Thoracic aorta (tissue), 2 donors: ENCODE measurements around the gene FOXJ1. TPM values are rescaled to one million over a fixed set of nuclear protein-coding genes. Genes with fewer than 3 reads are reported as not detected.
A peak's percentile ranks its signal among the peaks of the same experiment; 100 is the strongest.
"Not testable (repeated sequence)": the region's sequence is repeated elsewhere in the genome, so short reads cannot be mapped to it uniquely, and the experiment has no call there.

Experiments used
- ATAC-seq: fragments of 150-250 bp; one replicate; pipeline ENCODE4 v1.8.0; 2017; ENCODE audit warnings: low read depth; ENCODE audit not compliant: insufficient number of reproducible peaks, low FRiP score
- DNase-seq: peaks from one replicate; pipeline ENCODE4 v3.0.0-alpha.2; 2020; ENCODE audit warnings: low spot score
- H3K27ac ChIP-seq, 2 donors: fragments of 200-600 bp; sonication (generic); 1 replicate in 1 of 2; 2 replicates in 1 of 2; pipeline ENCODE4 v1.5.1; 2016; ENCODE audit warnings: mild to moderate bottlenecking in 2 of 2, moderate library complexity in 2 of 2
- H3K27me3 ChIP-seq: fragments of 200-600 bp; sonication (generic); replicated peaks from 2 replicates; pipeline ENCODE4 v1.6.0; 2016; ENCODE audit warnings: mild to moderate bottlenecking; ENCODE audit not compliant: insufficient read depth
- H3K36me3 ChIP-seq: fragments of 200-600 bp; sonication (generic); one replicate; pipeline ENCODE4 v1.5.1; 2016
- H3K4me1 ChIP-seq, 2 donors: fragments of 200-600 bp; sonication (generic); 1 replicate in 1 of 2; 2 replicates in 1 of 2; pipeline versions ENCODE4 v1.5.1 to v1.6.0; 2016; ENCODE audit warnings: low read depth in 2 of 2, mild to moderate bottlenecking in 1 of 2; ENCODE audit not compliant: control insufficient read depth in 1 of 2
- H3K4me3 ChIP-seq: fragments of 200-600 bp; sonication (generic); 2 replicates; pipeline ENCODE4 v1.5.1; 2016; ENCODE audit warnings: mild to moderate bottlenecking
- H3K9me3 ChIP-seq: fragments of 200-600 bp; sonication (generic); 2 replicates; pipeline ENCODE4 v1.5.1; 2016
- total RNA-seq, 2 donors: library from RNA; depleted of rRNA; stranded (reverse); fragments of >200 nt; gene quantifications; one replicate each; pipeline versions ENCODE4 v1.1.0 to v1.2.3, GENCODE V29; 2016
- TF ChIP-seq, protein P1 (sequence below): fragments of 200-600 bp; sonication (generic); IDR thresholded peaks from one replicate; pipeline ENCODE4 v1.5.1; 2019; ENCODE audit warnings: antibody characterized with exemption

FOXJ1 gene, protein sequence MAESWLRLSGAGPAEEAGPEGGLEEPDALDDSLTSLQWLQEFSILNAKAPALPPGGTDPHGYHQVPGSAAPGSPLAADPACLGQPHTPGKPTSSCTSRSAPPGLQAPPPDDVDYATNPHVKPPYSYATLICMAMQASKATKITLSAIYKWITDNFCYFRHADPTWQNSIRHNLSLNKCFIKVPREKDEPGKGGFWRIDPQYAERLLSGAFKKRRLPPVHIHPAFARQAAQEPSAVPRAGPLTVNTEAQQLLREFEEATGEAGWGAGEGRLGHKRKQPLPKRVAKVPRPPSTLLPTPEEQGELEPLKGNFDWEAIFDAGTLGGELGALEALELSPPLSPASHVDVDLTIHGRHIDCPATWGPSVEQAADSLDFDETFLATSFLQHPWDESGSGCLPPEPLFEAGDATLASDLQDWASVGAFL
- not detected for total RNA-seq

DNA sequence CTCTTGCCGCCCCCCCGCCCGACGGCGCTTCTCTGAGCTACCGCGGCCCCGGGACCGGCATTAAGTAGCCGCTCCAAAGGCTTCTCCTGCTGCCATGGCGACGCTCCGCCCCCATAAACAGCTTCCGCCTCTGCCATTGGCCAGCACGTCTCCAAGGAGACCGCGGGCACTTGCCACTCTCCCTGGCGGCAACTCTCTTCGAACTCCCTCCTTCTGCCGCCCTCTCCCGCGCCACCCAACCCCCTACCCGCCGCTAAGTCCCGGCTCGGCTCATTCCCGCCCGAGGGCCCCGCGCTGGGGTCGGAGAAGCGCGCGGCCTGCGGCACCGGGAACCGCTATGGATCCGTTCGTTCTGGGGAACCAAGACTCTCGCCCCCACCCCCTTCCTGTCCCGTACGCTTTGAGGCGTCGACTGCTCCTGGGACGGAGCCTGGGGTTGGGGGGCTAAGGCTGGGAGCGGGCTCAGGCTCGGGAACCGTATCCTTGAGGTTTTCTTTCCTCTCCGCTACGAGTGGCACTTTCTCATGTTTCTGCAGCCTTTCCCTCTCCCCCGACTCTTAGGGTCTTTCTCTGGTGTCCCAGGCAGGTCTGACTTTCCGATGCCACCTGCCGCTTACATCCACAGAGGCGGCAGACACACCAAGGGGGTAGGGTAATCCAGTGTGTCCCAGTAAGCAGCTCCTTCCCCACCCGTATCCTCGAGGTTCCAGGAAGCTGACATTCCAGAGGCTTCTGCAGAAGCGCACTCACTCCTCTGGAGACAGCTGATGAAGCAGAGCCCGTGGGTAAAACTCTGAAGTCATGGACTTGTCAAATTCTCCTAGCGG lies at the start of gene FOXJ1:
Gene FOXJ1, minus strand, starts transcription at position 34 of the 827 bp plus-strand sequence. CDS start 850 bp downstream, outside the sequence.
- peaks cover 0 to 42% of the 10 kb centered on the region in 2 donors for H3K4me1 ChIP-seq
- no peak within 1 kb of the TSS for H3K27ac ChIP-seq
- TF ChIP-seq, protein P1, sequence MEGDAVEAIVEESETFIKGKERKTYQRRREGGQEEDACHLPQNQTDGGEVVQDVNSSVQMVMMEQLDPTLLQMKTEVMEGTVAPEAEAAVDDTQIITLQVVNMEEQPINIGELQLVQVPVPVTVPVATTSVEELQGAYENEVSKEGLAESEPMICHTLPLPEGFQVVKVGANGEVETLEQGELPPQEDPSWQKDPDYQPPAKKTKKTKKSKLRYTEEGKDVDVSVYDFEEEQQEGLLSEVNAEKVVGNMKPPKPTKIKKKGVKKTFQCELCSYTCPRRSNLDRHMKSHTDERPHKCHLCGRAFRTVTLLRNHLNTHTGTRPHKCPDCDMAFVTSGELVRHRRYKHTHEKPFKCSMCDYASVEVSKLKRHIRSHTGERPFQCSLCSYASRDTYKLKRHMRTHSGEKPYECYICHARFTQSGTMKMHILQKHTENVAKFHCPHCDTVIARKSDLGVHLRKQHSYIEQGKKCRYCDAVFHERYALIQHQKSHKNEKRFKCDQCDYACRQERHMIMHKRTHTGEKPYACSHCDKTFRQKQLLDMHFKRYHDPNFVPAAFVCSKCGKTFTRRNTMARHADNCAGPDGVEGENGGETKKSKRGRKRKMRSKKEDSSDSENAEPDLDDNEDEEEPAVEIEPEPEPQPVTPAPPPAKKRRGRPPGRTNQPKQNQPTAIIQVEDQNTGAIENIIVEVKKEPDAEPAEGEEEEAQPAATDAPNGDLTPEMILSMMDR: no peak
- ATAC-seq (no peak), DNase-seq (peak; percentile 59)
- H3K4me3 ChIP-seq: peak within 1 kb of the TSS; percentile 77
- no peaks in the 10 kb centered on the region for H3K9me3 ChIP-seq
- H3K36me3 ChIP-seq: no peaks in the 10 kb centered on the region
- H3K27me3 ChIP-seq: peaks cover 17% of the 10 kb centered on the region

DNA sequence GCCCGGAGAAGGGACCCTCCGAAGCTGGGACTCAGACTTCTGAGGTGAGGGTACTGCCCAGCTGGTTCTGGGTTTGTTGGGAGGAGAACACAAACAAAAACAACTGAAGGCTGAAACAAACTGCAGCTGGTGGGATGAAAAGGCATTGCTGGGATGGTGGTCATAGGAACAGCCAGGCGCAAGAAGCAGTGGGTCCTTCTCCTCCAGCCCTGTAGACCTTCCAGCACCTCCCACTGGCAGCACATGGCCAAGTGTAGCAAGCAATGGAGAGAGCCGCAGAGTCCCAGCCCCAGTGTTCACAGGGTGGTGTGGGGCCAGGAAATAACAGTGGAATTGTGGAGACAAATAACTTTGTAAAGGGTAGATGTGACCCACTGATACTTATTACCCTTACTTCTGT lies 48.7 kb upstream of the FOXJ1 start:
- TF ChIP-seq, protein P1: no peak
- no peaks in the 10 kb centered on the region for H3K36me3 ChIP-seq
- no peaks in the 10 kb centered on the region for H3K27me3 ChIP-seq
- H3K27ac ChIP-seq: no peak overlapping the region
- no peaks in the 10 kb centered on the region for H3K4me1 ChIP-seq
- no peak for DNase-seq
- H3K4me3 ChIP-seq: no peak overlapping the region
- no peak for ATAC-seq
- no peaks in the 10 kb centered on the region for H3K9me3 ChIP-seq

DNA sequence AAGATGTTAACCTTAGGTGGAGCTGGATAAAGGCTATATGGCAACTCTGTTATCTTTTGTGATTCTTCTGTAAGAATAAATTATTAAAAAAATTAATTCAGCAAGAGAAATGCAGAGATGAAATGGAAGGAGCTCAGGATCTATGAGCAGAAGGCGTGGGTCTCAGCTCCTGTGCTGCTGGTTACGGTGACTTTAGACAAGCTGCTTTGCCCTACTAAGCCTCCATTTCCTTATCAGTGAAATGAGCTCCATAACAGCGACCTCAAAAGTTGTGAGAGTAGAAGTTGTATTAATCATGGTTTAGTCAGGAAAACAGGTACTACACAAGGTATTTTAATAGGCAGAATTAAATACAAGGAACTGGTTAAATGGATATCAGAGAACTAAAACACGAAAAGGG lies 48.2 kb upstream of the FOXJ1 start:
- TF ChIP-seq, protein P1: no peak
- no peak for ATAC-seq
- Histone ChIP-seq H3K9me3 (no peaks in the 10 kb centered on the region), H3K27ac (no peak overlapping the region), H3K27me3 (no peaks in the 10 kb centered on the region), H3K4me1 (no peaks in the 10 kb centered on the region), H3K36me3 (no peaks in the 10 kb centered on the region), H3K4me3 (no peak overlapping the region)
- no peak for DNase-seq

DNA sequence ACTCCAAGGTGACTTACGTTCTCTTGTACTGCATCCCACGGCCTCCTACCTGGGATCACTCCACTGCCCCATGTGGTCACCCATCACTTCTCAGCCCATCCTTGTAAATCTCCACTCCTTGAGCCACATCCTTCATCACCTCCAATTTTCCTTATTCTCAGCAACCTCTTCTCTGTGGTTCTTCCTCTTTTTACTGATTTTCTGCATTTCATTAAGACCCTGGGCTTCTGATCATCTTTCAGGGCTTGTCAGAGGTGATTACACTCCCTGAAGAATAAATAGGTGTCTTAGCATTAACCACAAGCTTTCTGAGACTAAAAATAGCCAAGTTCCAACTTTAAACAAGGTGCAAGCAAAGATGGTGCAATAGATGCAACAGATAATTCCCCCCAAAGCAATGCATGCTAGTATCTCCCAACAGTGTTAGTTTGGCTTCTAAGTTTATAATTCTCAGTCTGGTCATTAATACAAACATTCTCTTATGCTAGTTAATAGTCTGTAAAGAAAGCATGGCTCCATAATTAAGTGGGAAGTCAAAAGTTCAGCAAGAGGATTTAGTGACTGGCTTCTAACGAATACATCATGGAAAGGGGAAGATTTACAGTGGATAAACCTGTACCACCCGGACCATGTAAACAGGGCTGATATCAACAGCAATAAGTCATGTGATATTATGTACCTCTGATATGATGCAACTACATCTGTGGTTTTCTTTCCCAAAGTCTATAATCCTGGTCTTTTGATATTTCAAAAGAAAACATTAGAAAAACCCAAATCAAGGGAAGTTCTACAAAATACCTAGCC lies 47.4 kb upstream of the FOXJ1 start:
- no peaks in the 10 kb centered on the region for H3K36me3 ChIP-seq
- H3K4me1 ChIP-seq: no peaks in the 10 kb centered on the region
- TF ChIP-seq, protein P1: no peak
- no peak overlapping the region for H3K4me3 ChIP-seq
- no peak for DNase-seq
- no peak for ATAC-seq
- H3K27me3 ChIP-seq: no peaks in the 10 kb centered on the region
- H3K27ac ChIP-seq: no peak overlapping the region
- no peaks in the 10 kb centered on the region for H3K9me3 ChIP-seq

DNA sequence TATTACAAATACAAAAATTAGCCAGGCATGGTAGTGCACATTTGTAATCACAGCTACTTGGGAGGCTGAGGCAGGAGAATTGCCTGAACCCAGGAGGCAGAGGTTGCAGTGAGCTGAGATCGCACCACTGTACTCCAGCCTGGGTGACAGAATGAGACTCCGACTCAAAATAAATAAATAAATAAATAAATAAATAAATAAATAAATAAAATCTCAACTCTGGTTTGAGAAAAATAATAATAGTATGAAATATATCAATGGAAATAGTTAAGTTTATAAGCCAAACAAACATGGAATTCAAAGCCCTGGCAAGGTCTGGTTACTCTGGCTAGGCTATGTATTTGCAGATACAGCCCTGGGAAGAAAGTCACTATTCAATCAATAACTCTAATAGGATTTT lies 45.7 kb upstream of the FOXJ1 start:
- H3K4me1 ChIP-seq, H3K27me3 ChIP-seq, H3K36me3 ChIP-seq, H3K4me3 ChIP-seq, H3K27ac ChIP-seq, ATAC-seq, DNase-seq, H3K9me3 ChIP-seq: not testable (repeated sequence)
